ENCODE results near the gene MAP7.

GRCh38 chr6:136483906-136484305, 66.3 kb downstream of the MAP7 start:
- no peak for TF ChIP-seq CTCF (IDR thresholded peaks at IDR 0.05; ENCODE audit: low read depth, low read length, missing input control)
- no peak for TF ChIP-seq REST (IDR thresholded peaks at IDR 0.05)
- no peak for TF ChIP-seq JUND (IDR thresholded peaks at IDR 0.05)
- TF ChIP-seq TAF1 (conservative IDR thresholded peaks at IDR 0.05), result no peak
- TF ChIP-seq SP1 (IDR thresholded peaks at IDR 0.05), result no peak
- TF ChIP-seq MAX (IDR thresholded peaks at IDR 0.05), result no peak
- TF ChIP-seq EGR1 (IDR thresholded peaks at IDR 0.05; ENCODE audit: low read depth in 2 of 2), result no peak
- TF ChIP-seq YY1 (IDR thresholded peaks at IDR 0.05), result no peak
- TF ChIP-seq ZBTB33 (IDR thresholded peaks at IDR 0.05), result no peak
